HEK293T (cell line): Measurements from ENCODE around the gene PDE2A.
"Not testable (repeated sequence)": the region's sequence is repeated elsewhere in the genome, so short reads cannot be mapped to it uniquely, and the experiment has no call there.

ENCODE experiments used
- CTCF ChIA-PET: fragments of 350-600 bp; formaldehyde crosslinking; extraction: SDS; loops from one replicate; lab custom pipeline; 2021; ENCODE audit warnings: antibody characterized with exemption, inconsistent platforms; lab: Yijun Ruan, JAX
- POLR2A ChIA-PET: fragments of 350-600 bp; formaldehyde crosslinking; extraction: SDS; loops from one replicate; lab custom pipeline; 2020; ENCODE audit warnings: antibody characterized with exemption, inconsistent platforms; lab: Yijun Ruan, JAX
- DNase-seq: peaks from one replicate; pipeline ENCODE4 v3.0.0; 2012; ENCODE audit warnings: mixed read lengths; ENCODE audit errors: extremely low spot score
- ARNT ChIP-seq: fragments of 450-650 bp; IDR thresholded peaks from 2 replicates; pipeline ENCODE4 v1.6.1; 2017; ENCODE audit warnings: mild to moderate bottlenecking
- BHLHE40 ChIP-seq: fragments of 450-650 bp; IDR thresholded peaks from 2 replicates; pipeline ENCODE4 v1.6.1; 2016; ENCODE audit warnings: mild to moderate bottlenecking, moderate library complexity, borderline replicate concordance
- CTBP1 ChIP-seq: fragments of 450-650 bp; IDR thresholded peaks from 2 replicates; pipeline ENCODE4 v1.6.1; 2016; ENCODE audit warnings: borderline replicate concordance
- ELF4 ChIP-seq: fragments of 450-650 bp; IDR thresholded peaks from 2 replicates; pipeline ENCODE4 v1.6.1; 2017; ENCODE audit warnings: antibody characterized with exemption
- FOXA1 ChIP-seq: fragments of 450-650 bp; IDR thresholded peaks from 2 replicates; pipeline ENCODE4 v1.6.1; 2016; ENCODE audit warnings: mild to moderate bottlenecking
- FOXK2 ChIP-seq: fragments of 450-650 bp; IDR thresholded peaks from 2 replicates; pipeline ENCODE4 v1.6.1; 2016; ENCODE audit warnings: mild to moderate bottlenecking
- FOXM1 ChIP-seq: fragments of 450-650 bp; IDR thresholded peaks from 2 replicates; pipeline ENCODE4 v1.6.1; 2017; ENCODE audit warnings: mild to moderate bottlenecking, borderline replicate concordance
- HDGF ChIP-seq: fragments of 450-650 bp; IDR thresholded peaks from 2 replicates; pipeline ENCODE4 v1.6.1; 2017; ENCODE audit warnings: antibody characterized with exemption, borderline replicate concordance
- L3MBTL2 ChIP-seq: fragments of 450-650 bp; conservative IDR thresholded peaks from 2 replicates; pipeline ENCODE4 v1.6.1; 2016; ENCODE audit warnings: mild to moderate bottlenecking
- LEF1 ChIP-seq: fragments of 450-650 bp; IDR thresholded peaks from 2 replicates; pipeline ENCODE4 v1.6.1; 2017; ENCODE audit warnings: mild to moderate bottlenecking, borderline replicate concordance
- NFRKB ChIP-seq: fragments of 450-650 bp; IDR thresholded peaks from 2 replicates; pipeline ENCODE4 v1.6.1; 2016; ENCODE audit warnings: mild to moderate bottlenecking, moderate library complexity
- SP1 ChIP-seq: fragments of 450-650 bp; IDR thresholded peaks from 2 replicates; pipeline ENCODE4 v1.6.1; 2017
- SUZ12 ChIP-seq: fragments of 450-650 bp; IDR thresholded peaks from 2 replicates; pipeline ENCODE4 v1.6.1; 2016; ENCODE audit warnings: mild to moderate bottlenecking
- TARDBP ChIP-seq: fragments of 450-650 bp; IDR thresholded peaks from 2 replicates; pipeline ENCODE4 v1.6.1; 2016
- ZNF384 ChIP-seq: fragments of 450-650 bp; IDR thresholded peaks from 2 replicates; pipeline ENCODE4 v1.6.1; 2016
- TF ChIP-seq, protein P1 (sequence below): fragments of 450-650 bp; IDR thresholded peaks from 2 replicates; pipeline ENCODE4 v1.6.1; 2016

Gene PDE2A

DNA sequence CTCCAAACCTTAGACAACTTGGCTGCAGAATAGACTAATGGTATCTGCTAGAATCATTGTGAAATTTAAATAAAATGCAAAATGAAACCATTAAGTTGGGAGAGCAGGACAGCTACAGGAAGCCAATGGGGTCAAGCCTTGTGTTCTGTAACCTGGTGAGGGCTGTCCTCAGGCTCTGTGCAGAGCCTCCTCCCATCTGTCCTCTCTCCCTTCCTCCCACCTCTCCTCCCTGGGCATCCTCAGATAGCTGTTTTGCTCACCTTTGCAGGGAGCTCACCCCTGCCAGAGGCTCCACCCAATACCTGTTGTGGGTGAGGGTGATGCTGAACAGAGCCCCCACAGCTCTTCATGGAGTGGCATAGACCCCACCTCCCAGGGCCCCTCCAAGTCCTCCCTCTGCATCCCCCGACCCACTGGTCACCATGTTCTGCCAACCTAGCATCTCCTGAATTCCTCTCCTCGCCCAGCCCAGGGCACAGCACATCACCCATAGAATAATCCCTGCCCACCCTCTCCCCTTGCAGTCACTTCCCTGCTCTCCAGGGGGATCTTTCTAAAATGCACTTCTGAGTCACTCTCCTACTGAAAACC, 100.3 kb downstream of the PDE2A start:
- DNase-seq: no peak
- POLR2A ChIA-PET: no interaction called here
- CTCF ChIA-PET: interaction anchor here (0.8 to 3.9 kb wide), 7 partner anchors 12 to 103 kb away, joined by 3 to 34 read pairs (median 5); no protein-coding TSS in a partner anchor
- no peak for TF ChIP-seq FOXM1
- no peak for TF ChIP-seq ZNF384
- TF ChIP-seq L3MBTL2: no peak
- TF ChIP-seq SP1: no peak
- TF ChIP-seq, protein P1, sequence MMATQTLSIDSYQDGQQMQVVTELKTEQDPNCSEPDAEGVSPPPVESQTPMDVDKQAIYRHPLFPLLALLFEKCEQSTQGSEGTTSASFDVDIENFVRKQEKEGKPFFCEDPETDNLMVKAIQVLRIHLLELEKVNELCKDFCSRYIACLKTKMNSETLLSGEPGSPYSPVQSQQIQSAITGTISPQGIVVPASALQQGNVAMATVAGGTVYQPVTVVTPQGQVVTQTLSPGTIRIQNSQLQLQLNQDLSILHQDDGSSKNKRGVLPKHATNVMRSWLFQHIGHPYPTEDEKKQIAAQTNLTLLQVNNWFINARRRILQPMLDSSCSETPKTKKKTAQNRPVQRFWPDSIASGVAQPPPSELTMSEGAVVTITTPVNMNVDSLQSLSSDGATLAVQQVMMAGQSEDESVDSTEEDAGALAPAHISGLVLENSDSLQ: no peak
- TF ChIP-seq TARDBP: no peak
- TF ChIP-seq HDGF: no peak
- no peak for TF ChIP-seq SUZ12
- TF ChIP-seq NFRKB: no peak
- no peak for TF ChIP-seq CTBP1
- TF ChIP-seq FOXK2: no peak
- TF ChIP-seq ELF4: no peak
- no peak for TF ChIP-seq FOXA1
- no peak for TF ChIP-seq LEF1

DNA sequence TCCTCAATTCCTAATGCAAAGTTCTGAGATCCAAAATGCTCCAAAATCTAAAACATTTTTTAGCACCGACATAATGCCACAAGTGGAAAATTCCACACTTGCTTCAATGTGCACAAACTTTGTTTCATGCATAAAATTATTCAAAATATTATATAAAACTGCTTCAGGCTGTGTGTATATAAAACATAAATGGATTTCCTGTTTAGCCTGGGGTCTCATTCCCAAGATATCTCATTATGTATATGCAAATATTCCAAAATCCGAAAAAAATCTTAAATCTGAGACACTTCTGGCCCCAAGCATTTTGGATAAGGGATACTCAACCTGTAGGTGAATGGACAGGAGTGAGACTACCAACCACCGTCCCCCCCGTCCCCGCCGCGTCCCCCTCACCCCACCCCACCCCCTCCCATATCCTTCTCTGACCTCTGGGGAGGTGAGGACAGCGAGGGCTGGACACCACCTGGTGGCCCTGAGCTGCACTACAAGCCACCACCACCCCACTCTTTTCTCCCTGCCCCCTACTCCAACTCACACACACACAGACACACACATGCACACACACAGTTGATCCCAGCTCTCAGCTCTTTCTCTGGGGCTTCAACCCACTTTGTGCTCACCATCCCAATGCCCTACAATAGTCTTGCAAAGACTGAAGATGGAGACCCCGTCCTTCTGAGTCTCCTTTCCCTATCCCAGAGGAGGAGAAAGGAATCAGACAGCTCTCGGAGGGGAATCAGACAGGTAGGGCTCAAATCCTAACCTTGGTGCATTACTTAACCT, 101.0 kb downstream of the PDE2A start:
- DNase-seq: peak; percentile 82
- POLR2A ChIA-PET: no interaction called here

DNA sequence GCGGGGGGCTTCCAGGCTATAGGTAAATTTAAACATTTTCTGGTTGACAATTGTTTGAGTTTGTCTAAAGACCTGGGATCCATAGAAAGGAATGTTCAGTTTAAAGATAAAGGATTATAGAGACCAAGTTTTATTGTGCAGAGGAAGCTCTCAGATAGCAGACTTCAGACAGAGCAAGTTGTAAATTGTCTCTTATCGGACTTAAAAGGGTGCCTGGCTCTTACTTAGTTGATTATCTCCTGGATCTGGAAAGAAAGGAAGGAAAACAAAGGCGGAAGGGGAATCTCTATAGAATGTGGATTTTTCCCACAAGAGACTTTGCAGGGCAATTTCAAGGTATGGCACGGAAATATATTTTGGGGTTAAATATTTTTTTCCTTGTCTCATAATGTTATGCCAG, 101.7 kb downstream of the PDE2A start:
- CTCF ChIA-PET: interaction anchor here (3.9 kb wide), 1 partner anchor 101 kb away, joined by 34 read pairs; no protein-coding TSS in a partner anchor
- DNase-seq, POLR2A ChIA-PET: not testable (repeated sequence)

More for the DNA sequence above, 101.0 kb downstream of the PDE2A start:
- no peak for TF ChIP-seq LEF1
- no peak for TF ChIP-seq SUZ12
- TF ChIP-seq ARNT: no peak
- TF ChIP-seq ELF4: no peak
- TF ChIP-seq, protein P1: no peak
- no peak for TF ChIP-seq L3MBTL2
- no peak for TF ChIP-seq TARDBP
- TF ChIP-seq NFRKB: no peak
- TF ChIP-seq SP1: no peak
- TF ChIP-seq FOXM1: no peak
- no peak for TF ChIP-seq ZNF384
- no peak for TF ChIP-seq FOXK2
- TF ChIP-seq CTBP1: no peak
- TF ChIP-seq FOXA1: no peak
- TF ChIP-seq BHLHE40: no peak
- CTCF ChIA-PET: interaction anchor here (0.8 to 3.9 kb wide), 7 partner anchors 12 to 102 kb away, joined by 3 to 34 read pairs (median 5); no protein-coding TSS in a partner anchor

DNA sequence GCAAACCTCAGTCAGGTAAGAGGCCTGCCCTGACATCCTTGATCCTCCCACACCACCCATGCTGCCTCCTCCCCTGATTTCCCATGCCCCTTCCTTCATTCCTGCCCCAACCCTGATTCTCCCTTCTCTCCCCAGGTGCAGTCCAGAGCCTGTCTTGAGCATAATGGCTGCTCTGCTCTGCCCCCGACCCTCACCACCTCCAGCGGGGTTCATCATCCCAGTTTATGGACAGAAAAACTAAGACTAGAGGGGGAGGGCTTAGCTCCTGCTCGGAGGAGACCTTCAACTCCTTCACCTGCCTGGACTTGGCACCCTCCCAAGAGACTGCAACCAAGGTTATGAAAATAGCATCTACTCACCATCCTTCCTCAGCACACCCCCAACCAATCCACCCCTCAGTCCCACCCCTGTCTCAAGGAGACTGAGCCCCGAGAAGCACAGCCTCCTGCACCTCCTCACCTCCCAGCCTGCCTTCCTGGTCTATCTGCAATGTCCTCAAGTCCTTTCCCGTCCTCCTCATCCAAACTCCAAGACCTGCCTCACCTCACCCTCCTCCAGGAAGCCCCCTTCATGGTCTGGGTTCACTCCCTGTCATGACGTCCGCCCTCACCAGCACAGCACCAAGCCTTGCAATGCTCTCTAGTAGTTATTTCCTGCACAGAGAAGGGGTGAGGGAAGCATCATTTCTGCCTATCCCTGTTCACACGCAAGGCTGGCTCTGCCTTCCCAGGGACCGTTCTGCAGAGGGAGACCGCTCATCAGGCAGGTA, 103.1 kb downstream of the PDE2A start:
- CTCF ChIA-PET: interaction anchor here (0.6 kb wide), 1 partner anchor 100 kb away, joined by 3 read pairs; no protein-coding TSS in a partner anchor
- no peak for DNase-seq
- POLR2A ChIA-PET: no interaction called here
- TF ChIP-seq FOXM1 (no peak), FOXA1 (no peak), L3MBTL2 (no peak), NFRKB (no peak), ELF4 (no peak), LEF1 (no peak), CTBP1 (no peak), HDGF (no peak), SP1 (no peak), BHLHE40 (no peak)

DNA sequence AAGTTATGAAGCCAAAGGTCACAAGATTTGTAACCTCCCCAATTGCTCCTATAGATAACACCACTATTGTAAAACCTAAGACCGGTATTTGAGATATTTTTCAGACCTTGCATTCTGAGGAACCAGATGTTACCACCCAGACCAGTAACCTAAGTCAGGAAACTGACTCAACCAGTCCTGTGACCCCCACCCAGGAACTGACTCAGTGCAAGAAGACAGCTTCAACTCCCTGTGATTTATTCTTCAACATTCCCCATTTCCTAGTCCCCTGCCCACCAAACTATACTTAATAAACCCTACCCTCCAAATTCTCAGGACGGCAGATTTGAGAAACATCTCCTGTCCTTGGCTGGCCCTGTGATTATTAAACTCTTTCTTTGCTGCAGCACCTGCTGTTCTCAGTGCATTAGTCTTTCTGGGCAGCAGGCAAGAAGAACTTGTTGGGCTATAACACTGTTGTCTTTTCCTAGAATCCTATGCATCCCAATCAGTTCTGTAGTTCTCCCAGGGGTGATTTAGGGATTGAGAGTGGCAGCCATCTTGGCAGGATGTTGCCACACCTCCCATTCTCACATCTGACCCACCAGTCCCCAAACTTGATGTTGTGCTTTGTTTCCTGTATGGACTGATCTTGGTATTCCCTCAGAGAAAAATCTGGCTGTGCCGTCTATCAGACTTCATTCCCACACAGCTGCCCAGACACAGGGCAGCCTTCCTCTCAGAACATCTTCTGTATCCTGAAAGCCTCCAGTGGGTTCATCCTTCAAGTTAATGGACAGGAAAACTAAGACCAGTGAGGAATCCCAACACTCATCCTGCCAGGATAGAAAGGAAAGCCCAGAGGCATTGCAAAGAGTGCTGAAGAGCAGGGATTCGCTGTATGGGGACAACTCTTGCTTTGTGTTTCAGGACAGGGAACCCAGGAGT, 104.0 kb downstream of the PDE2A start:
- no peak for DNase-seq
- no peak for TF ChIP-seq TARDBP
- no peak for TF ChIP-seq FOXM1
- TF ChIP-seq, protein P1: no peak
- no peak for TF ChIP-seq BHLHE40
- ChIA-PET POLR2A (no interaction called here), CTCF (interaction anchor here (0.6 to 1.0 kb wide), 3 partner anchors 9 to 155 kb away, joined by 3 to 6 read pairs (median 3); no protein-coding TSS in a partner anchor)
